DMS79 treated with DMSO at 0.1 percent for 48 hours (cell line): Measurements from ENCODE around the gene PPM1B.
"Not testable (repeated sequence)": the region's sequence is repeated elsewhere in the genome, so short reads cannot be mapped to it uniquely, and the experiment has no call there.

ENCODE experiments used
- DNase-seq: peaks from one replicate; lab custom pipeline; 2025; lab: John Stamatoyannopoulos, UW

Gene PPM1B

GRCh38 chr2:44168681-44169154 is at the start of gene PPM1B:
PPM1B (plus strand) TSS chr2:44168875; CDS start chr2:44201200, 32,325 bp downstream.
- DNase-seq, result no peak

- no peak for DNase-seq
These were observed 48.8 kb upstream of the PPM1B start for GRCh38 chr2:44119878-44120277.

- no peak for DNase-seq
These were observed 48.2 kb upstream of the PPM1B start for GRCh38 chr2:44120428-44120827.

- no peak for DNase-seq
These were observed 46.8 kb upstream of the PPM1B start for GRCh38 chr2:44121899-44122298.

GRCh38 chr2:44124500-44124899 is 44.2 kb upstream of the PPM1B start:
- no peak for DNase-seq

- no peak for DNase-seq
These were observed 42.4 kb upstream of the PPM1B start for GRCh38 chr2:44126106-44126797.

- no peak for DNase-seq
These were observed 38.2 kb upstream of the PPM1B start for GRCh38 chr2:44130441-44130840.

- DNase-seq, result no peak
These were observed 37.5 kb upstream of the PPM1B start for GRCh38 chr2:44131177-44131576.

- not testable (repeated sequence) for DNase-seq
These were observed 35.1 kb upstream of the PPM1B start for GRCh38 chr2:44133602-44134001.

- DNase-seq, result no peak
These were observed 33.8 kb upstream of the PPM1B start for GRCh38 chr2:44134848-44135247.

- DNase-seq, result no peak
These were observed 33.4 kb upstream of the PPM1B start for GRCh38 chr2:44135296-44135695.

GRCh38 chr2:44135771-44136170 is 32.9 kb upstream of the PPM1B start:
- DNase-seq, result no peak

GRCh38 chr2:44136252-44136651 is 32.4 kb upstream of the PPM1B start:
- DNase-seq, result no peak

- no peak for DNase-seq
These were observed 31.6 kb upstream of the PPM1B start for GRCh38 chr2:44137048-44137447.

GRCh38 chr2:44137872-44138551 is 30.7 kb upstream of the PPM1B start:
- no peak for DNase-seq

GRCh38 chr2:44139741-44140140 is 28.9 kb upstream of the PPM1B start:
- no peak for DNase-seq

- DNase-seq, result no peak
These were observed 26.4 kb upstream of the PPM1B start for GRCh38 chr2:44142306-44142705.

- no peak for DNase-seq
These were observed 25.0 kb upstream of the PPM1B start for GRCh38 chr2:44143701-44144100.

- no peak for DNase-seq
These were observed 19.7 kb upstream of the PPM1B start for GRCh38 chr2:44148999-44149398.

GRCh38 chr2:44150473-44150872 is 18.2 kb upstream of the PPM1B start:
- DNase-seq, result no peak

GRCh38 chr2:44152865-44153669 is 15.6 kb upstream of the PPM1B start:
- DNase-seq, result no peak

GRCh38 chr2:44155666-44156446 is 12.8 kb upstream of the PPM1B start:
- no peak for DNase-seq
